HuH-7 (cell line): ENCODE data around the gene C3orf18.

ENCODE experiments used
- DNase-seq: peaks from one replicate; pipeline ENCODE4 v3.0.0; 2011; ENCODE audit warnings: low spot score

The C3orf18 gene

GRCh38 chr3:50603261-50604109, 35.9 kb upstream of the C3orf18 start:
- DNase-seq, result no peak

- DNase-seq, result no peak
Observed at GRCh38 chr3:50602595-50603191, 35.1 kb upstream of the C3orf18 start.

- DNase-seq, result peak; percentile 91
Observed at GRCh38 chr3:50600841-50601591, 33.5 kb upstream of the C3orf18 start.

GRCh38 chr3:50600141-50600753, 32.7 kb upstream of the C3orf18 start:
- no peak for DNase-seq

GRCh38 chr3:50599716-50600118, 32.2 kb upstream of the C3orf18 start:
- no peak for DNase-seq

- DNase-seq, result no peak
Observed at GRCh38 chr3:50599115-50599715, 31.7 kb upstream of the C3orf18 start.

GRCh38 chr3:50594253-50594785, 26.8 kb upstream of the C3orf18 start:
- no peak for DNase-seq

- DNase-seq, result no peak
Observed at GRCh38 chr3:50592568-50592967, 25.0 kb upstream of the C3orf18 start.

- DNase-seq, result no peak
Observed at GRCh38 chr3:50591196-50591741, 23.7 kb upstream of the C3orf18 start.

GRCh38 chr3:50588759-50589433, 21.3 kb upstream of the C3orf18 start:
- DNase-seq, result no peak

- no peak for DNase-seq
Observed at GRCh38 chr3:50587806-50588758, 20.5 kb upstream of the C3orf18 start.

- no peak for DNase-seq
Observed at GRCh38 chr3:50587373-50587772, 19.8 kb upstream of the C3orf18 start.

GRCh38 chr3:50586763-50587070, 19.2 kb upstream of the C3orf18 start:
- no peak for DNase-seq

- DNase-seq, result no peak
Observed at GRCh38 chr3:50585919-50586762, 18.6 kb upstream of the C3orf18 start.

GRCh38 chr3:50584391-50584790, 16.8 kb upstream of the C3orf18 start:
- DNase-seq, result no peak

GRCh38 chr3:50583897-50584296, 16.4 kb upstream of the C3orf18 start:
- no peak for DNase-seq

GRCh38 chr3:50582083-50582482, 14.5 kb upstream of the C3orf18 start:
- DNase-seq, result no peak

GRCh38 chr3:50581459-50581842, 13.9 kb upstream of the C3orf18 start:
- no peak for DNase-seq
